Activated naive CD8-positive, alpha-beta T cell treated with anti-CD3 and anti-CD28 coated beads, Interleukin-2, amount 10 ng/mL, durations not matched to agents 7 days and 5 days (primary cell): ENCODE measurements around the gene TMEM117. TPM values are rescaled to one million over a fixed set of nuclear protein-coding genes. Genes with fewer than 3 reads are reported as not detected.

Source experiments
- ATAC-seq: fragments of 150-1000 bp; cut with Tn5 transposase; one replicate; pipeline ENCODE4 v1.10.0; 2021; ENCODE audit warnings: low read depth, moderate library complexity
- POLR2A ChIA-PET: fragments of 350-600 bp; sonication (Branson Sonifier 250); formaldehyde crosslinking; loops from one replicate; lab custom pipeline; 2021; ENCODE audit warnings: antibody characterized with exemption; lab: Charles Lee
- DNase-seq: peaks from one replicate; pipeline ENCODE4 v3.0.0; 2021
- H3K27ac Mint-ChIP-seq: one replicate; pipeline ENCODE4 v1.8.0; 2022; ENCODE audit warnings: mild to moderate bottlenecking, mixed read lengths
- H3K27me3 Mint-ChIP-seq: one replicate; pipeline ENCODE4 v1.8.0; 2022; ENCODE audit warnings: mild to moderate bottlenecking, moderate library complexity, mixed read lengths
- H3K36me3 Mint-ChIP-seq: one replicate; pipeline ENCODE4 v1.8.0; 2021; ENCODE audit warnings: mild to moderate bottlenecking, mixed read lengths
- H3K4me1 Mint-ChIP-seq: one replicate; pipeline ENCODE4 v1.8.0; 2021; ENCODE audit warnings: mixed read lengths
- H3K4me3 Mint-ChIP-seq: one replicate; pipeline ENCODE4 v1.8.0; 2022; ENCODE audit warnings: mild to moderate bottlenecking, moderate library complexity, mixed read lengths
- H3K9me3 Mint-ChIP-seq: one replicate; pipeline ENCODE4 v1.8.0; 2021; ENCODE audit warnings: mixed read lengths
- total RNA-seq, 2 experiments: library from RNA; stranded (reverse); gene quantifications; one replicate each; pipeline ENCODE4 v1.2.3, GENCODE V29; 2021

TMEM117 gene
- total RNA-seq, 2 experiments from 2014 or later = 0.58 to 1.0 TPM

DNA sequence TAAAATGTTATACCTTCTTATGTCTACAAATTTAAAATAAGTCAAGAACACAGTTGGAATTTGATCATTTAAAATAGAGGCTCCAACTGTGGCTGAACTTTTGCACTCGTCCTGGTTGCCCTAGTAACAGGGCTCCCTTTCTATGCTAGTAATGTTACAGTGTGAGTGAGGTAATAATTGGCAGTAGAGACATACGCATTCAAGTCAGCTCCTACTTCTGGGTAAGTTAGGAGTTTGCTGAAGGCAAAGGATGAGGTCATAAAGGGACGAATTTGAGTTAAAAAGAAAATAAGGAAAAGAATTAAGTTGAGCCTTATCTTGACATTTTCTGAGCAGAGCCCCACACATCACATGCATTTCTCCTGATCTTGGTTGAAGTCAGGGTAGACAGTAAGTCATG lies 129.1 kb downstream of the TMEM117 start:
- H3K27ac Mint-ChIP-seq = no peak overlapping the region

DNA sequence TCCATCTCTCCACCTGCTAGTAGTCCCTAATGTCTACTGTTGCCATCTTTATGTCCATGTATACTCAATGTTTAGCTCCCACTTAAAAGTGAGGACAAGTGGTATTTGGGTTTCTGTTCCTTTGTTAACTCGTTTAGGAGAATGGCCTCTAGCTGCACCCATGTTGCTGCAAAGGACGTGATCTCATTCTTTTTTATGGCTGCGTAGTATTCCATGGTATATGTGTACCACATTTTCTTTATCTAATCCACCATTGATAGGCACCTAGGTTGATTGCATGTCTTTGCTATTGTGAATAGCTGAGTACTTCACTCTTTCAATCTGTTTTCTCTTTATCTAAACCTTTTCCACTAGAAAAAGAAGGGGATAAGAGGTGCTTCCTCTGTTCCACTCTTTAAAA lies 130.0 kb downstream of the TMEM117 start:
- H3K27ac Mint-ChIP-seq = no peak overlapping the region
- H3K9me3 Mint-ChIP-seq = peaks cover 2% of the 10 kb centered on the region
- peaks cover 1% of the 10 kb centered on the region for H3K36me3 Mint-ChIP-seq
- no peaks in the 10 kb centered on the region for H3K27me3 Mint-ChIP-seq
- H3K4me1 Mint-ChIP-seq = no peaks in the 10 kb centered on the region
- ATAC-seq (no peak), DNase-seq (no peak)
- H3K4me3 Mint-ChIP-seq = no peak overlapping the region
- POLR2A ChIA-PET = no interaction called here

More for the DNA sequence above, 129.1 kb downstream of the TMEM117 start:
- H3K4me3 Mint-ChIP-seq = no peak overlapping the region
- peaks cover 1% of the 10 kb centered on the region for H3K36me3 Mint-ChIP-seq
- no peak for DNase-seq
- no peaks in the 10 kb centered on the region for H3K27me3 Mint-ChIP-seq
- peaks cover 2% of the 10 kb centered on the region for H3K9me3 Mint-ChIP-seq
- POLR2A ChIA-PET = no interaction called here
- no peaks in the 10 kb centered on the region for H3K4me1 Mint-ChIP-seq
- no peak for ATAC-seq

DNA sequence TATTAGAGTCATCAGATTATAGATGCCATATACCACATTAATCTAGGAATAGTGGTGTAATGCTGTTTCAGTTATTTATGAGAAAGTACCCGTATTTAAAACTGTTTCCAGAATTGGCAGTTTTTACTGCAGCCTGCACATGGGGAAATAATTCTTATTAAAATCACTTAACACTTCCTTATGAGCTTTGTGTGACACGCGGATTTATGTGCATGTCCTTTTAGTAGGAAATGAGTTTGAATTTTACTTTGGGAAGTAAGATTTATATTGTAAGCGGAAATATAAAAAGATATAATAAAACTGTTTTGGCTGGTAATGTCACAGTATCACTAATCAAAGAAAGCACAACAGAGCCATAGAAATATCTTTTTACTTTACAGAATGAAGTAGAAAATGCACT lies 132.9 kb downstream of the TMEM117 start:
- POLR2A ChIA-PET = no interaction called here
- Mint-ChIP-seq H3K27ac (no peak overlapping the region), H3K4me1 (no peaks in the 10 kb centered on the region), H3K36me3 (peaks cover 1% of the 10 kb centered on the region), H3K27me3 (no peaks in the 10 kb centered on the region), H3K9me3 (peaks cover 5% of the 10 kb centered on the region), H3K4me3 (no peak overlapping the region)
- ATAC-seq (no peak), DNase-seq (no peak)

DNA sequence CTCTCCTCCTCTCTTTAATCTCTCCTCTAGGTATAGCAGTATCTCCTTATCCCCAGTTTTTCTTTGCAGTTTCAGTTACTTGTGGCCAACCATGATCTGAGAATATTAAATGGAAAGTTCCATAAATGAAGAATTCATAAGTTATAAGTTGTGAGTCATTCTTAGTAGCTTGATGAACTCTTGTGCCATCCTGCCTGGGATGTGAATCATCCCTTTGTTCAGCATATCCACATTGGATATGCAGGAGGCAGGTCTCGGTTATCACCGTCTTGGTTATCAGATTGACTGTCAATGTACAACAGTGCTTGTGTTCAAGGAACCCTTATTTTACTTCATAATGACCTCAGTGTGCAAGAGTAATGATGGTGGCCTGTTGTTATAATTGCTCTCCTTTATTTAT lies 134.0 kb downstream of the TMEM117 start:
- H3K27me3 Mint-ChIP-seq = no peaks in the 10 kb centered on the region
- ATAC-seq (no peak), DNase-seq (no peak)
- no peak overlapping the region for H3K4me3 Mint-ChIP-seq
- no peak overlapping the region for H3K27ac Mint-ChIP-seq
- H3K9me3 Mint-ChIP-seq = peaks cover 5% of the 10 kb centered on the region
- H3K4me1 Mint-ChIP-seq = no peaks in the 10 kb centered on the region
- peaks cover 1% of the 10 kb centered on the region for H3K36me3 Mint-ChIP-seq
- POLR2A ChIA-PET = no interaction called here

DNA sequence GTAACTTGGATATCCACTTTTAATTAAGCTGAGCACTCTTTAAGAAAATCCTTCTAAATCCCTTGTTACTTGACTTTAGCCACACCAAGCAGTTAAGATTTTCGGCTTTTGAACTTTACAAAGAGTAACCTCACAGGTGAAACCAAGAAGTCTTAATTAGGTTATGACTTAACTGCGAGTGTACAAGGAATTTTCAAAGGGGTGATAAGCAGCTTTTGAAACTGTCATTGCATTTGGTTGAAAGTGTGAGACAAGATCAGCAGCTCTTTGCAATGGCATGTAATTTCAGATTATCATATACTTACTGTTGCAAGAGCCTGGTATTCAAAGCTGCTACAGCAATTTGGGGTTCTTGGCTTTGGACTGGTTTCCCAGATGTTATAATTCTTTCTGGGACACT lies 137.5 kb downstream of the TMEM117 start:
- POLR2A ChIA-PET = no interaction called here
- Mint-ChIP-seq H3K27ac (no peak overlapping the region), H3K4me1 (no peaks in the 10 kb centered on the region), H3K9me3 (peaks cover 13% of the 10 kb centered on the region), H3K27me3 (no peaks in the 10 kb centered on the region), H3K4me3 (no peak overlapping the region), H3K36me3 (peaks cover 3% of the 10 kb centered on the region)
- ATAC-seq (no peak), DNase-seq (no peak)

DNA sequence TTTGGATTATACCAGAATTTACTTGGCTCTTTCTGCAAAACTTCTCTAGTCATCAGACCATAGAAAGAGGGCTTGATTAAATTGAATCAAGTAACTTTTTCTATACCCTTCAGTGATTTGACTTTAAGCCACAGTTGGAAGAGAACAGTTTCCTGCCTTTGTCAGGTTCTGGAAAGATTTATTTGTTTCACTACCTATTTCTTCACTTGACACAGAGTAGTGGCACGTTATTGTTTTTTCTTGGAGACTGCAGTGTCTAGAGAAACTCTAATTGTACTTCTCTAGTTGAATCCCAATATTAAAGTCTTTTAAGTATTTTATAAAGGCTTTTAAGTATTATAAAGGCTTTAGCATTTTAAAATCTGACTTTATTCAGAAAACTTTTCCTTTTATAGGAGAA lies 138.1 kb downstream of the TMEM117 start:
- no peak overlapping the region for H3K4me3 Mint-ChIP-seq
- H3K36me3 Mint-ChIP-seq = peaks cover 3% of the 10 kb centered on the region
- peaks cover 13% of the 10 kb centered on the region for H3K9me3 Mint-ChIP-seq
- POLR2A ChIA-PET = no interaction called here
- no peak overlapping the region for H3K27ac Mint-ChIP-seq
- ATAC-seq (no peak), DNase-seq (no peak)
- no peaks in the 10 kb centered on the region for H3K27me3 Mint-ChIP-seq
- H3K4me1 Mint-ChIP-seq = no peaks in the 10 kb centered on the region

DNA sequence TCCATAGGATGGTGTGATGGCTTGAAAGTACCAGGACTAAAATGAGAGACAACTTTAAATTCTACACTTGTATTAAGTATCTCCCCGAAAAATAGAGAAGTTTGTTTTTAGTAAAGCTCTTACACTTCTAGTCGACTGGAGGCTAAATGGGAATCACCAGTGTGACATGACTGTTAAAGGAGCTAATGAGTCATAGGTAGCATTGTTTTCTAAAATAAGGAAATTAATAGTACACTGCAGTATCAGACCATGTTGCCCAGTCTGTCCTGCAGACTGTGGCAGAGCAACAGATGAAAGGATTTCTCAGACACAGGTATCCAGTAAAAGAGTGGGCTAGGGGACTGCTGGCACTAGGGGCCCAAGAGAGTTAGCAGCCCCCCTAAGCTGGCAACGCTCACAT lies 140.1 kb downstream of the TMEM117 start:
- H3K27ac Mint-ChIP-seq = no peak overlapping the region
- peaks cover 5% of the 10 kb centered on the region for H3K36me3 Mint-ChIP-seq
- POLR2A ChIA-PET = no interaction called here
- H3K9me3 Mint-ChIP-seq = peaks cover 17% of the 10 kb centered on the region
- no peaks in the 10 kb centered on the region for H3K27me3 Mint-ChIP-seq
- DNase-seq (no peak), ATAC-seq (no peak)
- H3K4me1 Mint-ChIP-seq = no peaks in the 10 kb centered on the region
- no peak overlapping the region for H3K4me3 Mint-ChIP-seq

DNA sequence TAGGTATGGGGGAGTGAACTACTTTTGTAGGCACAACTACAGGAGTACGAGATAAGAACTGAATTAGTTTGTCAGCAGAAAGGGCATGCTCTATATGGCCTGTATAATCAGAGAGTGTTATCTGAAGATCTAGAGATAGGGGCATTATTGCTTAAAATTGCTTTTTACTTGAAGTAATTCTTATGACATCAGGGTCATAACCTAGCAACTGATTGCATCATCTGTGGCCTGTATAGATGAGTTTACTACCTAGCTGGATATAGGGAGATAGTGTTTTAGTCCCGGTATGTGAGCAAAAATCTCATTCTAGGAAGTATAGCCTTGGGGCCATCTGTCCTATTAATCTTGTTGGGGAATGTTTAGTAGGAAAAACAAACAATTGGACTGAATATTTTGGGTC lies 142.7 kb downstream of the TMEM117 start:
- H3K4me3 Mint-ChIP-seq = no peak overlapping the region
- no peaks in the 10 kb centered on the region for H3K4me1 Mint-ChIP-seq
- POLR2A ChIA-PET = no interaction called here
- ATAC-seq = no peak
- peaks cover 6% of the 10 kb centered on the region for H3K36me3 Mint-ChIP-seq
- H3K27me3 Mint-ChIP-seq = no peaks in the 10 kb centered on the region
- H3K27ac Mint-ChIP-seq = no peak overlapping the region
- DNase-seq = no peak
- peaks cover 15% of the 10 kb centered on the region for H3K9me3 Mint-ChIP-seq

DNA sequence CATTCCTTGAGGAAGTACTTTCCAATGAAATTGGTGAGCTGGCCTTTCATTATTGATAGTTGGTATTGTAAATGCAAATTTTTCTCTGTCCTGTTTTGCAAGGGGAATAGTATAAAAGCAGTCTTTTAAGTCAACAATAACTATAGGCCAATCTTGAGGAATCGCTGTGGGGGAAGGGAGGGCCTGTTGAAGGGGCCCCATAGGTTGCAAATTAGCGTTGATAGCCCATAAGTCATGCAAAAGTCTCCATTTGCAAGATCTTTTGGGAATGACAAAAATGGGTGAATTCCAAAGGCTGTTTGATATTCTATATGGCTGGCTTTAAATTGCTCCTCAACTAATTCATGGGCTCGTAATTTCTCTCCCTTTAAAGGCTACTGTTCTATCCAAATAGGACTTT lies 143.6 kb downstream of the TMEM117 start:
- no peak overlapping the region for H3K4me3 Mint-ChIP-seq
- H3K27me3 Mint-ChIP-seq = no peaks in the 10 kb centered on the region
- no peaks in the 10 kb centered on the region for H3K4me1 Mint-ChIP-seq
- H3K9me3 Mint-ChIP-seq = peaks cover 15% of the 10 kb centered on the region
- no peak overlapping the region for H3K27ac Mint-ChIP-seq
- DNase-seq = no peak
- peaks cover 6% of the 10 kb centered on the region for H3K36me3 Mint-ChIP-seq
- POLR2A ChIA-PET = no interaction called here
- ATAC-seq = no peak

DNA sequence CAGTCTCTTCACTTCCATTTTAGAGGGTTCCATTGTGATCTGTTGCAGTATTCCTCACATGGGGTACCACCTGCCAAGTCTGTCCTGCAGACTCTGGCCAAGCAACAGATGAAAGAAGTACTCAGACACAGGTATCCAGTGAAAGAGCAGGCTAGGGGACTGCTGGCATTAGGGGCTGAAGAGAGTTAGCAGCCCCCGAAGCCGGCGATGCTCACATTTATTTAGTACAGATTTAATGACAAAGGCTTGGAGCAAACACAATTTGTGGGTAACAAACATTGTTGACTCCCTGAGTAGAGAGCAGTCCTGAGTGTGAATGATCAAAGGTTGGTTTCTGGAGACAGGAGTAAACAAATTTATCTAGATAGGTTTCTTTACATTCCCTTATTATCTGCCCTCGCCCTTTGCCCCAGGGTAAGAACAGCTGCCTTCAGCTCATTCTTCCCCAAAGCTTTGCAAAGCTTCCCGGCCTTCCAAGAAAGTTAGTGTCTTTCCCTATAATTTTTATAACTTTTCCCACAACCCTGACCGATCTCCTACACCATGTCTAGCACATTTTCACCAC lies 144.8 kb downstream of the TMEM117 start:
- H3K4me3 Mint-ChIP-seq = no peak overlapping the region
- no peak overlapping the region for H3K27ac Mint-ChIP-seq
- H3K27me3 Mint-ChIP-seq = no peaks in the 10 kb centered on the region
- peaks cover 15% of the 10 kb centered on the region for H3K9me3 Mint-ChIP-seq
- peaks cover 6% of the 10 kb centered on the region for H3K36me3 Mint-ChIP-seq
- POLR2A ChIA-PET = no interaction called here
- ATAC-seq (no peak), DNase-seq (no peak)
- no peaks in the 10 kb centered on the region for H3K4me1 Mint-ChIP-seq

DNA sequence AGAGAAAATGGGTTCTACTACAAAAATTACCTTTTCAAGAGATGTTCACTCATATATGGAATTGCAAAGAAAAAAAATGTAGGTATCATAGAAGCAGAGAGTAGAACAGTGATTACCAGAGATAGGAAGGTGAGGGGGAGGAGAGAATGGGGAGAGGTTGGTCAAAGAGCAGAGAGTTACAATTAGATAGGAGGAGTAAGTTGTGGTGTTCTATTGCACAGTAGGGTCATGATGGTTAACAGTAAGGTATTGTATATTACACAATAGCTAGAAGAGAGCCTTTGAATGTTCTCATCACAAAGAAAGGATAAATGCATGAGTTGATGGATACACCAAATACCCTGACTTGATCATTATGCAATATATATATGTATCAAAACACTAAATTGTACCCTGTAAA lies 145.8 kb downstream of the TMEM117 start:
- Mint-ChIP-seq H3K9me3 (peaks cover 13% of the 10 kb centered on the region), H3K27me3 (no peaks in the 10 kb centered on the region), H3K36me3 (peaks cover 4% of the 10 kb centered on the region), H3K4me3 (no peak overlapping the region), H3K4me1 (no peaks in the 10 kb centered on the region), H3K27ac (no peak overlapping the region)
- POLR2A ChIA-PET = no interaction called here
- DNase-seq (no peak), ATAC-seq (no peak)

DNA sequence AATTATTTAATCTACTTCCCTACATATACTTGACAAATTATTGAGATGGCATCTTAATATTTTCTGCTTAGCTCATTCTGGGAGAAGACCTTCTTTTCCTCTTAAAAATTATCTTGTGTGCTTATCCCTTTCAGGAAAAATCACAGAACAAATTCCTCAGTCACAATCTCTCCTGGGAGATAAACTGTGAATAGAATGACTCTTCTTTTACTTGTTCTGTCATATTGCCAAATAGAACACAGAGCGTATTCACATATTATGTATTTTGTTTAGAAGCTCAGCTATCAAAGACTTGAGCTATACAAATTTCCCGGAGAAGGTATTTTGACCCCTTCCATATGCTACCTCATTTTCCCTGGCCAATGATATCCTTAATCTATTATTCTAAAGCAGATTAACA lies 146.7 kb downstream of the TMEM117 start:
- ATAC-seq = no peak
- no peak overlapping the region for H3K27ac Mint-ChIP-seq
- no peaks in the 10 kb centered on the region for H3K4me1 Mint-ChIP-seq
- H3K9me3 Mint-ChIP-seq = peaks cover 11% of the 10 kb centered on the region
- POLR2A ChIA-PET = no interaction called here
- H3K36me3 Mint-ChIP-seq = peaks cover 2% of the 10 kb centered on the region
- H3K4me3 Mint-ChIP-seq = no peak overlapping the region
- no peaks in the 10 kb centered on the region for H3K27me3 Mint-ChIP-seq
- DNase-seq = no peak

DNA sequence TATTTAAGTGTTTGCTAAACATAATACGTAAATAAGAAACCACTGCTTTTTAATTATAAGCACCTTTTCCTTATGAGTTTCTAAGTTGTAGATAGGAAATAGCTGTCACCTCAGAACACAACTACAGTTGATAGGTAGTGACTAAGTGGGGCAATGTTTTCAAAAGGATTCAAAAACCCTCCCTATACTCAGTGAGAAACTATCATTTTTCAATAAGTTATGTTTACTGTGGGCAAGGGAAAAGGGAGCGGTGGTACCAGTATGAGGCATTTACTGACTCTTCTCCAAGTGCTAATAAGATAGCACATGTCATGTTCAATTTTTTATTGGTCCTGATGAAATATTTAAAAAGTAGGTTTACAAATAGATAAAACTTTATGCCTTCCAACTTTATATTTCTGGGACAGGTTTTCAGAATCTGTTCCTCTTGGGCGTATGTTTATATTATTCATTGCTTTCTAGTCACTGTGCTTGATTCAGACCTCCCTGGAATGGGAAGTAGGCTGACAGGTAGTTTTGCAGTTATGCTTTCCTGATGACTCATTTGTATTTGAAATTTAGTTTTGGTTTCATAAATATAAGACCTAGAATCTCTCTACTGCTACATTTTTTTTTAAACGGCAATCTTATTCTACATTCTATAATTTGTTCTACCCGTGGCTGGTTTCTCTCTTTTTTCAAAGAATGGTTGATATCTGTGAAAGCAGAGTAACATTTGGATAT lies 153.1 kb downstream of the TMEM117 start:
- H3K4me3 Mint-ChIP-seq = peak overlapping the region; percentile 33
- ATAC-seq = peak; percentile 42
- H3K27ac Mint-ChIP-seq = no peak overlapping the region
- H3K27me3 Mint-ChIP-seq = no peaks in the 10 kb centered on the region
- H3K4me1 Mint-ChIP-seq = peaks cover 6% of the 10 kb centered on the region
- POLR2A ChIA-PET = no interaction called here
- H3K36me3 Mint-ChIP-seq = no peaks in the 10 kb centered on the region
- no peak for DNase-seq
- H3K9me3 Mint-ChIP-seq = no peaks in the 10 kb centered on the region

DNA sequence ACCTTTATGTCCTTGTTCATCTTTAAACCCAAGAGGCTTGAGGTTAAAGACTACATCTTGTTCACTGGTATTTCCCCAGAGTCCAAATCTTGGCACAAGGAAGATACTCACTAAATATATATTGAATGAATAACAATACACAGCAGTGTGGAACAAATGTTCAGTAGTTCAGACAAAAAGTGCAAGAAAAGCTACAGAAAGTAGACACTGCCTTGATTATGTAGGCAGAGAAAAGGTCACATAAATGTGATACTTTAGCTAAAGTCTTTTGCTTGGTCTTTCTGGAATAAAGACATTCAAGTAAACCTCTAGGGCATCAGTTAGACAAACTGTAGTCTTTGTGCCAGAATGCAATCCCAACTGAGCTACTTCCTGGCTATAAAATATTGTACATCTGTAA lies 157.0 kb downstream of the TMEM117 start:
- Mint-ChIP-seq H3K9me3 (no peaks in the 10 kb centered on the region), H3K27me3 (no peaks in the 10 kb centered on the region), H3K4me1 (peaks cover 6% of the 10 kb centered on the region), H3K27ac (no peak overlapping the region), H3K36me3 (no peaks in the 10 kb centered on the region), H3K4me3 (no peak overlapping the region)
- DNase-seq (no peak), ATAC-seq (no peak)
- POLR2A ChIA-PET = no interaction called here
